Neural crest cell (in vitro differentiated cells): ENCODE measurements around the gene CCDC3. TPM values are rescaled to one million over a fixed set of nuclear protein-coding genes. Genes with fewer than 3 reads are reported as not detected.

Experiments used
- DNase-seq: peaks from one replicate; pipeline ENCODE4 v3.0.0; 2021; ENCODE audit warnings: low read depth, mixed read lengths, low spot score
- H3K27ac Mint-ChIP-seq: one replicate; pipeline ENCODE4 v1.8.0; 2021; ENCODE audit warnings: mild to moderate bottlenecking, mixed read lengths; ENCODE audit not compliant: unreplicated experiment
- H3K27me3 Mint-ChIP-seq: 2 replicates; pipeline ENCODE4 v1.8.0; 2021; ENCODE audit warnings: low read depth, mild to moderate bottlenecking, mixed read lengths
- H3K36me3 Mint-ChIP-seq: 2 replicates; pipeline ENCODE4 v1.8.0; 2021; ENCODE audit warnings: low read depth, mild to moderate bottlenecking, mixed read lengths
- H3K4me1 Mint-ChIP-seq: 2 replicates; pipeline ENCODE4 v1.8.0; 2021; ENCODE audit warnings: mixed read lengths
- H3K4me3 Mint-ChIP-seq: one replicate; pipeline ENCODE4 v1.8.0; 2021; ENCODE audit warnings: mild to moderate bottlenecking, mixed read lengths
- H3K9me3 Mint-ChIP-seq: 2 replicates; pipeline ENCODE4 v1.8.0; 2021; ENCODE audit warnings: mixed read lengths
- total RNA-seq: library from RNA; stranded (reverse); gene quantifications from 2 replicates; pipeline ENCODE4 v1.2.1, GENCODE V29; 2021
- TF ChIP-seq, protein P1 (sequence below): fragments of 200-600 bp; sonication (generic); conservative IDR thresholded peaks from 2 replicates; pipeline ENCODE4 v1.5.0; 2021; ENCODE audit warnings: antibody characterized with exemption, mild to moderate bottlenecking

CCDC3 gene
- total RNA-seq, 1 donor from 2014 or later: 6.1 TPM

DNA sequence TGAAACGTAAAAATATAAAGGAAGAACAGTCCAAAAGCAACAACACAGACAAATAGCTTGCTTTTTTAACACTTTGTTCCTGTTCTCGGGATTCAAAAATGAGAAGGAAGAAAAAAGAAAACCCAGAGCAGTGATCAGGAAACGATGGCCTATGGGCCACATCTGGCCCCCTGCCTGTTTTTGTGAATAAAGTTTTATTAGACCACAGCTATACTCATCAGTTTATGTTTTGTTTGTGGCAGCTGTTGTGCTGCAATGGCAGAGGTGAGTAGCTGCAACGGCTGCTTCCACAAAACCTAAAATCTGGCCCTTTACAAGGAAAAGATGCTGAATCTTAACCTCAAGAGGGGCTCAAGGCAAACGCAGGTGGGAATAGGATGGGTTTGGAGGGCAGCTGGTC, 96.4 kb downstream of the CCDC3 start:
- no peaks in the 10 kb centered on the region for H3K4me1 Mint-ChIP-seq
- H3K27ac Mint-ChIP-seq: no peak overlapping the region
- no peaks in the 10 kb centered on the region for H3K9me3 Mint-ChIP-seq
- TF ChIP-seq, protein P1, sequence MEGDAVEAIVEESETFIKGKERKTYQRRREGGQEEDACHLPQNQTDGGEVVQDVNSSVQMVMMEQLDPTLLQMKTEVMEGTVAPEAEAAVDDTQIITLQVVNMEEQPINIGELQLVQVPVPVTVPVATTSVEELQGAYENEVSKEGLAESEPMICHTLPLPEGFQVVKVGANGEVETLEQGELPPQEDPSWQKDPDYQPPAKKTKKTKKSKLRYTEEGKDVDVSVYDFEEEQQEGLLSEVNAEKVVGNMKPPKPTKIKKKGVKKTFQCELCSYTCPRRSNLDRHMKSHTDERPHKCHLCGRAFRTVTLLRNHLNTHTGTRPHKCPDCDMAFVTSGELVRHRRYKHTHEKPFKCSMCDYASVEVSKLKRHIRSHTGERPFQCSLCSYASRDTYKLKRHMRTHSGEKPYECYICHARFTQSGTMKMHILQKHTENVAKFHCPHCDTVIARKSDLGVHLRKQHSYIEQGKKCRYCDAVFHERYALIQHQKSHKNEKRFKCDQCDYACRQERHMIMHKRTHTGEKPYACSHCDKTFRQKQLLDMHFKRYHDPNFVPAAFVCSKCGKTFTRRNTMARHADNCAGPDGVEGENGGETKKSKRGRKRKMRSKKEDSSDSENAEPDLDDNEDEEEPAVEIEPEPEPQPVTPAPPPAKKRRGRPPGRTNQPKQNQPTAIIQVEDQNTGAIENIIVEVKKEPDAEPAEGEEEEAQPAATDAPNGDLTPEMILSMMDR: no peak
- no peaks in the 10 kb centered on the region for H3K36me3 Mint-ChIP-seq
- no peak overlapping the region for H3K4me3 Mint-ChIP-seq
- DNase-seq: no peak
- no peaks in the 10 kb centered on the region for H3K27me3 Mint-ChIP-seq

DNA sequence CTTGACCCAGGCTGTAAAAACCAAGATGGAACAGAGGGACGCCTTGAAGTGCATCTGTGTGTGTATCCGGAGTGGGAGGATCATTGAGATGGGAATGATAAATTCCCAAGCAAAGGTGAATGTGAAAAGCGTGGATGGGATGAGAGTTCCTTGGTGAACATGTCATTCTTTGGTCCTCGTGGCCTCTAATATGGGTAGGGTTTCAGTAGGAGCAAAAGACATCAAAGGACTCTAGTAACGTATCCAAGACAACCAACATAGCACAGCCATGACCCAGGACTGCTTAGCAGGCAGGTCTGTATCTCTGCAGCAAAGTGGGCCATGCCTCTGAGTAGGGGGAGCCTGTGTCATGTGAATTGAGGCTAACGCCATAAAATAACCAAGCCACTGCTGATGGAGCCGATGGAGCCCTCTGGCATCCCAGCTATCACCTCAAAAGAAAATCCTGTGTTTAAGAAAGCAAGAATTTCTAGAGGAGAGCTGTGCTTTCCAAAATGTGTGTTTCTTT, 98.6 kb downstream of the CCDC3 start:
- Mint-ChIP-seq H3K4me3 (no peak overlapping the region), H3K27ac (no peak overlapping the region), H3K36me3 (no peaks in the 10 kb centered on the region), H3K9me3 (no peaks in the 10 kb centered on the region), H3K4me1 (no peaks in the 10 kb centered on the region), H3K27me3 (no peaks in the 10 kb centered on the region)
- no peak for DNase-seq
- TF ChIP-seq, protein P1: no peak

DNA sequence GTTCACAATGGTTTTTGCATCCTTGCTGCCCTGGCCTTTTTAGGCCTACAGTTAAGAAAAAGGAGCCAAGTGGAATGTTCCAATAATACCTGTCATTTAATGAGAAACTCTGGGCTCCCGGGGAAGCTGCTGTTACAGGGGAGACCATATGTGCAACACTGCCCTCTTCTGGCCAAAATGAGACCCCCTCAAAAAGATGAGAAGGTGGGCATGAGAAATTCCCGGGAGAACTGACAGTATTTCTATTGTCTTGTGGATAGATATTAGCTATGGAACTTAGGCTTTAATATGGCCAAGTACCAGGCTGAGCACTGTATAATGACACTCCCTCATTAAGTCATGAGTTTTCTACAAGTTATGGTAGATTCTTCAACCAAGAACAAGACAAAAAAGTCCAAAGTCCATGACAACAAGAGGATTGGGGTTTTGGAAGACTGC, 99.4 kb downstream of the CCDC3 start:
- TF ChIP-seq, protein P1: peak; percentile 79
- no peaks in the 10 kb centered on the region for H3K9me3 Mint-ChIP-seq
- H3K4me3 Mint-ChIP-seq: no peak overlapping the region
- no peaks in the 10 kb centered on the region for H3K36me3 Mint-ChIP-seq
- no peaks in the 10 kb centered on the region for H3K4me1 Mint-ChIP-seq
- H3K27me3 Mint-ChIP-seq: no peaks in the 10 kb centered on the region
- DNase-seq: peak; percentile 73
- no peak overlapping the region for H3K27ac Mint-ChIP-seq

DNA sequence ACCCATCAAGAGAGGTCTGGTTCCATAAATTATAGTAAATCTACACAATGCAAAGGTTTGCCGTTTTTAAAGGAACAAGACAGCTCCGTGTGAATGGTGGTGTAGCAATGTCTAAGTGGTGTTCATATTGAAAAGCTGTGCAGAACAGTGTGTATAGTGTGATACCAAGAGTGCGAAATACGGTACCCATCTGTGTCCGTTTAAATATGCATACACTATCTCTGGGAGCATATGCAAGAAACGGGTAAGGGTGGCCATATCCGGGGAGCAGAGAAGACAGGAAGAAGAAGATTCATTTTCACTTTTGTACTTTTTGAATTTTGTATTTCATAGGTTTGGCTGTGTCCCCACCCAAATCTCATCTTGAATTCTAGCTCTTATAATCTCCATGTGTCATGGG, 102.0 kb downstream of the CCDC3 start:
- no peaks in the 10 kb centered on the region for H3K36me3 Mint-ChIP-seq
- no peak for DNase-seq
- no peaks in the 10 kb centered on the region for H3K4me1 Mint-ChIP-seq
- no peak overlapping the region for H3K27ac Mint-ChIP-seq
- H3K4me3 Mint-ChIP-seq: no peak overlapping the region
- TF ChIP-seq, protein P1: no peak
- H3K27me3 Mint-ChIP-seq: peaks cover 3% of the 10 kb centered on the region
- no peaks in the 10 kb centered on the region for H3K9me3 Mint-ChIP-seq

DNA sequence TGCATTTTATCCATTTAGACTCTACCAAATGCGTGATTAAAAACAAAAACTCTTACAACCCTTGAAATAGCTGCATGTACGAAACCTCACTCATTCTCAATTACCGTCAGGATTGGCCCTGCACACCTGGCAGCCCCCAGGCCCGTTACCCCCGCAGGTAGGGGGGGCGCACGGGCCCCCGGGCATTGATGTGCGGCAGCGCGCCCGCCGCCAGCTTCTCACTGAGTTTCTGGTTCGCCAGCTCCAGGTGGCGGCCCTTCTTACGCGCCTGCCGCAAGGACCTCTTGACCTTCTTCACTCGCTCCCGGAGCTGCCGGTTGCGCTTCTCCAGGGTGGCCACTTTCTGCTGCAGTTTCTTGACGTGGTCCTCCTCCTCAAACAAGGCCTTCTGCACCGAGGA, 103.2 kb downstream of the CCDC3 start:
- Mint-ChIP-seq H3K36me3 (no peaks in the 10 kb centered on the region), H3K9me3 (peaks cover 3% of the 10 kb centered on the region), H3K4me1 (no peaks in the 10 kb centered on the region), H3K27ac (no peak overlapping the region), H3K4me3 (no peak overlapping the region), H3K27me3 (peaks cover 7% of the 10 kb centered on the region)
- no peak for DNase-seq
- TF ChIP-seq, protein P1: no peak
